Glomerular visceral epithelial cell (primary cell): ENCODE data around the gene SYT17.

ENCODE experiments used
- DNase-seq: peaks from one replicate; pipeline ENCODE4 v3.0.0-alpha.2; 2016; ENCODE audit errors: extremely low spot score

Gene SYT17

GRCh38 chr16:19299565-19299964, 131.5 kb downstream of the SYT17 start:
- no peak for DNase-seq

GRCh38 chr16:19301931-19302330, 133.9 kb downstream of the SYT17 start:
- DNase-seq = no peak

- DNase-seq = no peak
Measured at GRCh38 chr16:19304750-19305149, 136.7 kb downstream of the SYT17 start.

- DNase-seq = no peak
Measured at GRCh38 chr16:19305443-19305842, 137.4 kb downstream of the SYT17 start.

- no peak for DNase-seq
Measured at GRCh38 chr16:19307587-19308241, 139.7 kb downstream of the SYT17 start.

GRCh38 chr16:19308392-19308791, 140.4 kb downstream of the SYT17 start:
- DNase-seq = no peak

GRCh38 chr16:19309178-19309577, 141.1 kb downstream of the SYT17 start:
- no peak for DNase-seq

GRCh38 chr16:19314718-19315425, 146.8 kb downstream of the SYT17 start:
- DNase-seq = no peak

GRCh38 chr16:19315889-19316433, 147.9 kb downstream of the SYT17 start:
- DNase-seq = no peak

GRCh38 chr16:19316846-19317245, 148.8 kb downstream of the SYT17 start:
- no peak for DNase-seq
